ENCODE measurements around the gene VPS33B.
"Not testable (repeated sequence)": the region's sequence is repeated elsewhere in the genome, so short reads cannot be mapped to it uniquely, and the experiment has no call there.

VPS33B gene

GRCh38 chr15:91027677-91028076, 5.3 kb upstream of the VPS33B start:
- DNase-seq, result no peak

- no peak for DNase-seq
These were observed 1.3 kb upstream of the VPS33B start for GRCh38 chr15:91023720-91024119.

GRCh38 chr15:91022832-91023129, 387 bp upstream of the VPS33B start:
- peak; percentile 15 for DNase-seq

GRCh38 chr15:91021516-91022074, 799 bp downstream of the VPS33B start:
- no peak for DNase-seq

GRCh38 chr15:91018158-91018557, 4.2 kb downstream of the VPS33B start:
- no peak for DNase-seq

- no peak for DNase-seq
These were observed 4.7 kb downstream of the VPS33B start for GRCh38 chr15:91017716-91018115.

- not testable (repeated sequence) for DNase-seq
These were observed 8.7 kb downstream of the VPS33B start for GRCh38 chr15:91013701-91014100.

GRCh38 chr15:91007266-91007665, 15.1 kb downstream of the VPS33B start:
- DNase-seq, result no peak

- DNase-seq, result no peak
These were observed 21.2 kb downstream of the VPS33B start for GRCh38 chr15:91001209-91001608.

GRCh38 chr15:90998737-90999136, 23.7 kb downstream of the VPS33B start:
- DNase-seq, result no peak

- peak; percentile 94 for DNase-seq
These were observed 27.7 kb downstream of the VPS33B start, which contains the start of gene PRC1 for GRCh38 chr15:90994417-90995311. Gene PRC1, minus strand, starts transcription at chr15:90994535. Its CDS starts 118 bp downstream, at chr15:90994417.

- no peak for DNase-seq
These were observed 28.4 kb downstream of the VPS33B start for GRCh38 chr15:90994059-90994416.

- no peak for DNase-seq
These were observed 30.7 kb downstream of the VPS33B start for GRCh38 chr15:90991587-90992285.

GRCh38 chr15:90990446-90990845, 31.9 kb downstream of the VPS33B start:
- no peak for DNase-seq

- no peak for DNase-seq
These were observed 33.2 kb downstream of the VPS33B start for GRCh38 chr15:90989040-90989768.

- no peak for DNase-seq
These were observed 34.1 kb downstream of the VPS33B start for GRCh38 chr15:90988296-90988695.

GRCh38 chr15:90987561-90988141, 34.7 kb downstream of the VPS33B start:
- no peak for DNase-seq

GRCh38 chr15:90986790-90987507, 35.4 kb downstream of the VPS33B start:
- DNase-seq, result no peak

- DNase-seq, result no peak
These were observed 40.3 kb downstream of the VPS33B start for GRCh38 chr15:90982135-90982534.

GRCh38 chr15:90981681-90982080, 40.7 kb downstream of the VPS33B start:
- DNase-seq, result no peak

- no peak for DNase-seq
These were observed 42.8 kb downstream of the VPS33B start for GRCh38 chr15:90979582-90979981.

- DNase-seq, result no peak
These were observed 48.2 kb downstream of the VPS33B start for GRCh38 chr15:90974216-90974615.
